ENCODE results near the gene RNF38.
"Not testable (repeated sequence)": the region's sequence is repeated elsewhere in the genome, so short reads cannot be mapped to it uniquely, and the experiment has no call there.

The RNF38 gene

DNA sequence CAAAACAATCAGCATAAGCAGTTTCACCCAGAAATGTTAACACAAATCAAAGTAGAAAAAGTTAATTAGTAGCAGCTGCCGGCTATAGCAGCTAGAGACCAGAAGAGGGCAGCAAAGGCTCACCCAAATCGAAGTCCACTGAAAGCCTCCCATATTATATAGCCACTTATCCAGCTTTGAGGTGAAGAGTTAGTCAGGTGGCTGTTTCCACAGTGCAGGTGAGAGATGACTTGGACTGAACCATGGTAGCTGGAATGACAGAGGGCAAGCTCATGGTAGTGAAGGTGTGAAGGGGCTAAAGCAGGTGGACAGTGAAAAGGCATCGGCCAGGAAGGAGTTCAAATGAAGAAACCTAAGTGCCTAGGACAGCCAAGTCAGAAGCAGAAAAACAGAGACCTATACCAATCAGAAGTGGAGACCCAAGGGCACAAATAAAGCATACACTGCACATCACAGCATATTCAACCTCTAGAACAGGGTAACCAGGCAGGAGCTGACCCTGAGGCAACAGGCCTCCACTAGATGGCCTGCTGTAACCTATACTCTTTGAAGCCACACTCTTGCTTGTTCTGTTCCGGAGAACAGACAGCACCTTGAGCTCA lies 7.2 kb upstream of the RNF38 start:
- peak; percentile 18 for DNase-seq (ENCODE audit: low read depth, low spot score)

DNA sequence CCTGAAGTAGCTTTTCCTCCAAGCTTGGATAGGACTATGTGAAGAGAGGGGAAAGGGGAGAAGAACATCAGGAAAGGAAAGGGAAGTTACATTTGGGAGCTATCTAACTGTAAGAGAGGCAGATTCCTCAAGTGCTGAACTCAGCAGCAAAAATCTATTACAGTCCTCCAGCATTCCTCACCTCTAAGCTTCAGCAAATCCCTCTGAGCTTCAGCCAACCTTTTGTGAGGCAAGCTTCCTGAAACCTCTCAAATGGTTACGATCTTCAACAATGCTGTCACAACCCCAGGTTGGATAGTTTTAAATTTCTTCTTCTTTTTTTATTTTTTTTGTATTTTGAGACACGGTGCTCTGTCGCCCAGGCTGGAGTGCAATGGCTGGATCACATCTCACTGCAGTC lies 2.5 kb upstream of the RNF38 start:
- DNase-seq (ENCODE audit: low read depth, low spot score) = no peak

DNA sequence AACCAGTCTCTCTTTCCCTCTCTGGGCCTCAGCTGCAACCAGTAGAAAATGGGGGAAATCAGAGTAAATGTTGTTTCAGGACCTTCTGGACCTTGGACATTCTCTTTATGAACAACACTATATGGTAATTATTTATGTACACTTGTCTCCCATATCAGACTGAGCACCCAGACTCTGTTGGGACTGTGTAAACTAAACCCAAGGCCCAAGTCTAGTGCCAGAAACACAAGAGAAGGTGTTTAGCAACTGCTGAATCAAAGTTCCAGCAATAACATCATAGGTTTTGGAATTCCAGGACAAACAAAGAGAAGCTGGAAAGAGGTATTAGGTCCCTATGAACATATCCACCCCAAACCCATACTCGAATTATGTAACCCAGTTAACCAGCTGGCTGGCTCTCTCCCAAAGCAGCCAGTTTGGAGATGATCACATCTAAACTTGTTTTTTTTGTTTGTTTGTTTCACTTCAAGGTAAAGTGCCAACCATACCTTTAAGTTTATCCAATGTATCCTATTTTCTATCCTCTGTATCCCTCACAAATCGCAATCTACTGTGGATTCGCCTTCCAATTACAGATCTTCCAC lies 1.9 kb upstream of the RNF38 start:
- no peak for DNase-seq (ENCODE audit: low read depth, low spot score)

DNA sequence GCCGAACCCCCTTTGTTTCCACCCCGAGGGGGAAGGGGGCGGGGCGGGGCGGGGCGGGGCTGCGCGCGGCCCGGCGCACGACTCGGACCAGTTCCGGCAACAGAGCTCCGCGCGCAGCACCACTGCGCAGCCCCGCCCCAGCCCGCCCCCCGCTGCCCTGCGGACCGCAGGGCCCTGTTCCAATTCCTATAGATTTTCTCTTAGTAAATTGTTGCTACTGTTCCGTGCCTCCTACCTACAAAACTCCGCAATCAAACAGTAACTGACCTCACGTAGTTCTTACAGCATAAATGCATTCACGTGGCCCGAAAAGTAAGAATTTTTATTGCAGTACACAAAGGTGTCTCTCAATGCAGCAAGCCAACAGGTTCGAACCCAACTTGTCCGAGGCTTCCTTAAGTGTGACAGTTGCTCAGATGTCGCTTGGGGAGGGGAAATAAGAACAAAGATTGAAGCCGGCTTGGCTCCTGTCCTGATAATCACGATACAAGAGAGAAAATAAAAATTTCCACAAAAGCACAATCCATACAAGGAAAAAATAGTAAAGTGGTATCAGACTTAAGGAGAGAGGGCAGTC lies 1.2 kb upstream of the RNF38 start:
- DNase-seq (ENCODE audit: low read depth, low spot score) = no peak

GRCh38 chr9:36400332-36401163 lies 479 bp upstream of the RNF38 start:
- peak; percentile 81 for DNase-seq (ENCODE audit: low read depth, low spot score)

- DNase-seq (ENCODE audit: low read depth, low spot score) = no peak
Measured at GRCh38 chr9:36398745-36399144, 1.3 kb downstream of the RNF38 start.

GRCh38 chr9:36396985-36397384 lies 3.1 kb downstream of the RNF38 start:
- DNase-seq (ENCODE audit: low read depth, low spot score) = no peak

GRCh38 chr9:36392489-36392888 lies 7.6 kb downstream of the RNF38 start:
- DNase-seq (ENCODE audit: low read depth, low spot score) = no peak

GRCh38 chr9:36389590-36389989 lies 10.5 kb downstream of the RNF38 start:
- no peak for DNase-seq (ENCODE audit: low read depth, low spot score)

GRCh38 chr9:36386396-36386965 lies 13.6 kb downstream of the RNF38 start:
- DNase-seq (ENCODE audit: low read depth, low spot score) = not testable (repeated sequence)

- DNase-seq (ENCODE audit: low read depth, low spot score) = no peak
Measured at GRCh38 chr9:36382484-36382883, 17.6 kb downstream of the RNF38 start.

GRCh38 chr9:36364577-36364976 lies 35.5 kb downstream of the RNF38 start:
- DNase-seq (ENCODE audit: low read depth, low spot score) = no peak

- no peak for DNase-seq (ENCODE audit: low read depth, low spot score)
Measured at GRCh38 chr9:36363448-36363847, 36.6 kb downstream of the RNF38 start.

DNA sequence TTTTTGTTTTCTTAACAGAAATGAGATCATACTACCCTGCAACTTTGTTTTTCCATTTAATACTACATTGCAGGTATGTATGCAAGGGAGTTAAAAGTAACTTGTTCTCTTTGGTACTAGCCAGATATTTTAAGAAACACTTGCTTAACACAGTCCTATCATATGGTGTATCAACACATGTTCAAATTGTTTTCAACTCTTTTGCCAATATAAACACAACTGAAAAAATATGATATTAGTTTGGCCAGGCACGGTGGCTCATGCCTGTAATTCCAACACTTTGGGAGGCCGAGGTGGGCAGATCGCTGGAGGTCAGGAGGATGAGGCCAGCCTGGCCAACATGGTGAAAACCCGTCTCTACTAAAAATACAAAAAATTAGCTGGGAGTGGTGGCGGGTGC lies 41.6 kb downstream of the RNF38 start:
- DNase-seq (ENCODE audit: low read depth, low spot score) = no peak

DNA sequence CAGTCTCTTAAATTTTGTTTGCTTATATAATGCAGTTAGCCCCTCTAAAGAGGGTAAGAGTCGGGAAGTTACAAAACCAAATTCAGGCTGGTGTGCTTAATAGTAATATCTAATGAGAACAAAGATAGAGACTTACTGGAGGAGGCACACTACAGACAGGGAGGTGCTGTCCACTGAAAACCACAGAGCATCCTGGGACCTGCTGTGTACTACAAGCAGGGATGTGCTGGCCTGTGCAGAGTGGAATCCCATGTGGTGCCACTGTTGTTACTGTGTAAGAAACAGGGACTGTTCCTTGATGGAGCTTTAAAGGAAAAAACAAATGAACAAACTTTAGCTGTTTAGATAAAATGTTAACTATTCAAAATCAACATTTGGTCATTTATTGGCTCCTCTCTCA lies 42.4 kb downstream of the RNF38 start:
- no peak for DNase-seq (ENCODE audit: low read depth, low spot score)

- no peak for DNase-seq (ENCODE audit: low read depth, low spot score)
Measured at GRCh38 chr9:36346569-36346968, 53.5 kb downstream of the RNF38 start.

DNA sequence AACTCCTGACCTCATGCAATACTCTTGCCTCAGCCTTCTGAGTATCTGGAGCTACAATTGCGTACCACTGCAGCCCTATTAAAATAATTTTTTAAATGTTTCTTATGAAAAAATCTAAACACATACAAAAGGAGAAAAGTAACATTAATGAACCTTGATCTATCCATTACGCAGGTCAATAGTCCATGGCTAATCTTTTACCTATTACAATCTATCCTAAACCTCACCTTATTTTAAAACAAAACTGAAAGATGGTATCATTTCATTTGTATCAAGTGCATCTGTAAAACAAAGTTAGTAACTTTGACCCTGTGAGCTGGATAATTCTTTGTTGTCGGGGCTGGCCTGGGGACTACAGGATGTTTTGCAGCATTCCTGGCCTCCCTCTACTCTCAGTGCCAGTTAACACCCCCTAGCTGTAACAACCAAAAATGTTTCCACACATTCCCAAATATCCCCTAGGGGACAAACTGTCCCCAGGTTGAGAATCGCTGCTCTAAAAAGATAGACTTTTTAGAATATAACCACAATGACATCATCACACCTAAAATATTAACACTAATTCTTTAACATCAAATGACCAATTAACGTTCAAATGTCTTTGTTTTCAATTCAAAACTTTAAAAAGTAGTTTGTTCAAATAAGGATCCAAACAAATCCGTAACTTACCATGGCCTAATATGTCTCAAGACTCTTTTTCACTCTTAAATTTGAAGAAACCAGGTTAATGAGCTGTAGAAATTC lies 54.8 kb downstream of the RNF38 start:
- no peak for DNase-seq (ENCODE audit: low read depth, low spot score)

DNA sequence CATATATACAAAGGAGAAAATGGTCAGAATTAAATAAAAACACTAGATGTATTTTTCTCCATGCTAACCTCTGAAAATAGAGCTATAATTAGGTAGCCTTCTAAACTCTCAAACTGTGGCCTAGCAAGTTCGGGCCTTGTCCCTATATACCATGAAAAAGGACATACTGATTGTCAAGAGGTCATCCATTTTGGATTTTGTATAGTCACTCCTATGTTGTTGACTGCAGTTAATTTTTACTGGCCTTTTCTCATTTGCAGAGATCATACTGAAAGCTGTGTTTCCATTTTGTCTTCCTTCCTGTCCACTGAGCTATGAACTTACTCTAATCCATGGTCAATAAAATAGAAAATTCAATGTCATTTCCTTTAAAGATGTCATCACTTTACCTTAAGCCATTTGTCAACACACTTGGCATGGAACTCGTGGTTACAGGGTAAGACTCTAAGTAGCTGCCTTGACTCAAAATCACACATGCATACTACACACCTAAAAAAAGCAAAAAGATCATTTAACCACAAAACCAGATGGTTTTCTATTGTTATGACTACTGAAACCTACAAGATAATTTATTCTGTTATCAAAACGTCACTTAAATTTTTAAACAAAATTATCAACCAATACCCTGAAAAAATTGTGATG lies 58.0 kb downstream of the RNF38 start:
- no peak for DNase-seq (ENCODE audit: low read depth, low spot score)

DNA sequence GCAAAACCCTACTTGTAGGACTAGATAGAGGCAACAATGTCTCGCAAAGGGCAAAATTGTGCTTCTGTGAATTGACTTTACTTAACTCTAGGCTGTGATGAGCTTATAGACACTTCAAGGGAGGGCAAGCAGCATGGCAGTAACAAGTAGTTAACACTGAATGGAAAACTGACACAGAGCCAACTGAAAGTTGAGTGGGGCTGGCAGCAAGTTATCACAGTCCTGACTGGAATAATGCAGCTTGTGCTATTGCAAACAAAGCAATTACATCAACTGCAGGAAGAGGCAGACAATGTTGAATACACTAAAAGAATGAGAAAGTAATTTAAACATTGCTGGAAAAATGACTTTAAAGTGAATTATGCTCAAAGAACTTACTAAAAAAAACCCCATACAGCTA lies 62.2 kb downstream of the RNF38 start:
- DNase-seq (ENCODE audit: low read depth, low spot score) = no peak

GRCh38 chr9:36337002-36337401 lies 63.1 kb downstream of the RNF38 start:
- DNase-seq (ENCODE audit: low read depth, low spot score) = no peak
